ENCODE results near the gene F11R.
"Not testable (repeated sequence)": the region's sequence is repeated elsewhere in the genome, so short reads cannot be mapped to it uniquely, and the experiment has no call there.

Gene F11R

GRCh38 chr1:161013131-161013487, 7.8 kb downstream of the F11R start:
- no peak for DNase-seq (ENCODE audit: low read depth in 2 of 2)

GRCh38 chr1:161012420-161012819, 8.5 kb downstream of the F11R start:
- no peak for DNase-seq (ENCODE audit: low read depth in 2 of 2)

GRCh38 chr1:161009602-161010211, 11.2 kb downstream of the F11R start:
- no peak for DNase-seq (ENCODE audit: low read depth in 2 of 2)

DNA sequence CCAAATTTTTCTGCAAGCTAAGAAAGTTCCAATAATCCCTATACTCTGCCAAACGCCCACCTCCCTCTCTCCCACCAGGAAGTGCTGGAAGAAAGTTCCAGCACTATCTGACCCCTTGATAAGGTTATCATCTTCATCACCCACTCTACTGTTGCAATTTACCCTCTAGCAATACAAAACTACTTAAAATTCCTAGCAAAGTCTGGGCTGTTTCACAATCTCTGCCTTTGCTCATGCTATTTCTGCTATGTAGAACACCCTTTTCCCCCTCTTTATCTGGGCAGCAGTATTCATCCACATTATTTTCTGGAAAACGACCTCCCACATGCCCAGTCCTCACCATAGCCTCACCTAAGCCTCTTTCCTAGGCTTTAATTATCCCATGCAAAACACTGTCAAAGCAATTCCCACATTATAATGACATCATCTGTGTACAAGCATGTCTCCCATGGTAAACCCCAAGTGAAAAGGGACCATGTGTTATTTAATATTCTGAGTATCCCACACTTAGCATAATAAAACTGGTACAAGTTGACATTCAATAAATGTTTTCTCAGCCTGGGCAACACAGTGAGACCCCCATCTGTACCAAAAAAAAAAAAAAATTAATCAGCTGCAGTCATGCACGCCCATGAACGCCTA, 12.0 kb downstream of the F11R start:
- DNase-seq (ENCODE audit: low read depth in 2 of 2) = no peak

DNA sequence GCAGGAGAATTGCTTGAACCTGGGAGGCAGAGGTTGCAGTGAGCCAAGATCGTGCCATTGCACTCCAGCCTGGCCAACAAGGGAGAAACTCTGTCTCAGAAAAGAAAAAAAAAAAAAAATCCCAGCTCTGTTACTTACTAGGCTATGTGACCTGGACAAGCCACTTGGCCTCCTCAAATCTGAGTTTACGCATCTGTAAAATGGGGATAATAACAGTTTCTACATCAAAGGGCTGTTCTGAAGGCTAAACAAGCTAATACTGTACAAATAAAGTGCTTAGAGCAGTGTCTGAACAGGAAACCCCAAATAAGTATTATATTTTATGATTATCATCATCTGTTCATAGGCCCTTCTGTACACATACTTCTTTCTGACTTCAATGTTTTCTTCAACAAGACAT, 13.6 kb downstream of the F11R start:
- DNase-seq (ENCODE audit: low read depth in 2 of 2) = no peak

DNA sequence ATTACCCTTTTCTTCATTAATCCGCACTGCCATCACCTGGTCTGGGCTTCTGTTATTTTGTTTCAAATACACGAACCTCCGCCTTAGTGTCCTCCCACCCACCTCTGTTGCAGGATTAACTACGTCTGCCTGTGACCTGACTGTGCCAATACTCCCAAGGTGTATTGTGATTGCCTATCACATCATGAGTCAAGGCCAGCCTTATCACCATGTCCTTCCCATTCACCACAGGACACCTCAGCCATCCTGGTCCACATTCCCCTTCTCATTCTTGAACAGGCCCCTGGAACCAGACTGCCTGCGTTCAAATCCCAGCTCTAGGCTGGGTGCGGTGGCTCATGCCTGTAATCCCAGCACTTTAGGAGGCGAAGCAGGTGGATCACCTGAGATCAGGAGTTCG, 14.4 kb downstream of the F11R start:
- DNase-seq (ENCODE audit: low read depth in 2 of 2) = no peak

DNA sequence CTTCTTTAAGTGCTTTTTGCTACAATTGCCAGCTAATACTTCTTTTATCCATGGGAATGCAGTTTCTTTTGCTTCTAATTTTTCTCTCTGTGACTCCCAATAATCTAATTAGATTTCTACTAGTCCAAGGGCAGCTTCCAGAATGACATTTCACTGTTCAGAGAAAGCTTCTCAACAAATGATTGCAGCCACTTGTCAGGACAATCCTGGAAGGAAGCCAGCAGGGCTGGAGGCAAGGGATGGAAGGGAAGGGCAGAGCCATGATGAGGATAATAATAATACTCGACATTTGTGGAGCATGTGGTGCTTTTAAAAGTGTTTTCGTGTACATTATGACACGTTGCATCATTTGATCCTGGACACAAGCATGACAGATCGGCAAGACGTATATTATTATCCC, 19.4 kb downstream of the F11R start:
- DNase-seq (ENCODE audit: low read depth in 2 of 2) = no peak

GRCh38 chr1:161000736-161001480, 20.0 kb downstream of the F11R start:
- no peak for DNase-seq (ENCODE audit: low read depth in 2 of 2)

GRCh38 chr1:160999376-160999775, 21.6 kb downstream of the F11R start:
- no peak for DNase-seq (ENCODE audit: low read depth in 2 of 2)

- DNase-seq (ENCODE audit: low read depth in 2 of 2) = no peak
Observed at GRCh38 chr1:160997323-160998038, 23.5 kb downstream of the F11R start.

DNA sequence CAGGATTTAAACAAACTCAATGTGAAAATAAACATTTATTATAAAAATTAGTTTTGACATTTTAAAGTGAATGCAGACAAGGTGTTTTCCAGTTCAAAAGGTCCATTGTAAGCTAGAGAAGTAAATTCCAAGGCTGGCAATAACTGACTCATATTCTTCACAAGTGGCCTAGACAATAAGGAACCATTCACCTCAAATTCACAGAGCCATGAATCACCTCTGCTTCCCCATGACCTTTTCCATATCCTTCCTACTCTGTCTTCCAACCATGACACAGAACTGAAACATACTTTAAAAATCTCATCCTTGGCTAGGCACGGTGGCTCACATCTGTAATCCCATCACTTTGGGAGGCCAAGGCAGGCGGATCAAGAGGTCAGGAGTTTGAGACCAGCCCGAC, 24.8 kb downstream of the F11R start:
- no peak for DNase-seq (ENCODE audit: low read depth in 2 of 2)

DNA sequence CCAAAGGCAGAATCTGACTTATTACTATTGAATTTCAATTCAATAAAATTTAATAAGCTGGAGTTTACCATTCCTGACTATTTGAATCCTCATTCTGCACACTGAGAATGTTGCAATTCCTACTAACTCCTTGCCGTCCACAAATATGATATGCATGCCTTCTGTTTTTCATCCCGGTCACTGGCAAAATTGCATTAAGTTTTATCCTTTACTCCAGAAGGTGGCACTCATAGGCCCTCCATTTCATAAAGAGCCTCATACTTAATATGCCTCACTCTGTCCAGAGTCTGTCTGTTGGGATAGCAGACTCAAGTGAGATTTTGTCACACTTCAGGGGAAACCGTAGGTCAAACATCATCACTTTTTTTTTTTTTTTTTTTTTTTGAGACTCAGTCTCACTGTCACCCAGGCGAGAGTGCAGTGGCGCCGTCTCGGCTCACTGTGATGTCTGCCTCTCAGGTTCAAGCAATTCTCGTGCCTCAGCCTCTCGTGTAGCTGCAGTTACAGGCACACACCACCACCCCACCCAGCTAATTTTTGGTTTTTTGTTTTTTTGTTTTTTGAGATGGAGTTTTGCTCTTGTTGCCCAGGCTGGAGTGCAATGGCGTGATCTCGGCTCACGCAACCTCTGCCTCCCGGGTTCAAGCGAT, 27.3 kb downstream of the F11R start:
- DNase-seq (ENCODE audit: low read depth in 2 of 2) = no peak

DNA sequence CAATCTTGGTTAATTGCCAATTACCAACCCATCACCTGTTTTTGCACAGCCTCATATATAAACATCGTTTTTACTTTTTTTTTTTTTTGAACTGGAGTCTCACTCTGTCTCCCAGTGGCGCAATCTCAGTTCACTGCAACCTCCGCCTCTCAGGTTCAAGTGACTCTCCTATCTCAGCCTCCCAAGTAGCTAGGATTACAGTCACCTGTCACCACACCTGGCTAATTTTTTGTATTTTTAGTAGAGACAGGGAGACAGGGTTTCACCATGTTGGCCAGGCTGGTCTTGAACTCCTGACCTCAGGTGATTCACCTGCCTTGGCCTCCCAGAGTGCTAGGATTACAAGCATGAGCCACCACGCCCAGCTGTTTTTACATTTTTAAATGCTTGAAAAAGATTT, 28.9 kb downstream of the F11R start:
- not testable (repeated sequence) for DNase-seq (ENCODE audit: low read depth in 2 of 2)

GRCh38 chr1:160987359-160988050, 33.4 kb downstream of the F11R start:
- DNase-seq (ENCODE audit: low read depth in 2 of 2) = no peak

DNA sequence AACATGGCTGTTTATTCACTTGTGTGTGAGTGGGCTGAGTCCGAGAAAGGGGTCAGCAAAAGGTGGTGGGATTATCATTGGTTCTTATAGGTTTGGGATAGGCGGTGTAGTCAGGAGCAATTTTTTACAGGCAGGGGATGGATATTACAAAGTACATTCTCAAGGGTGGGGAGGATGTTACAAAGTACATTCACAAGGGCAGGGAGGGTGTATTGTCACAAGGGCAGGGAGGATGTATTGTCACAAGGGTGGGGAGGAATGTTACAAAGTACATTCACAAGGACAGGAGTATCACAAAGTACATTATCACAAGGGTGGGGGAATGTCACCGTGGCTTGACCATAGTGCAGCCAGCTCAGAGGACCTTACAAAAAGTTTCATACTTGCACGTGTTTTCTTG, 35.2 kb downstream of the F11R start:
- DNase-seq (ENCODE audit: low read depth in 2 of 2) = no peak

- DNase-seq (ENCODE audit: low read depth in 2 of 2) = no peak
Observed at GRCh38 chr1:160981584-160982411, 39.2 kb downstream of the F11R start.

GRCh38 chr1:160979286-160979685, 41.7 kb downstream of the F11R start:
- DNase-seq (ENCODE audit: low read depth in 2 of 2) = no peak

DNA sequence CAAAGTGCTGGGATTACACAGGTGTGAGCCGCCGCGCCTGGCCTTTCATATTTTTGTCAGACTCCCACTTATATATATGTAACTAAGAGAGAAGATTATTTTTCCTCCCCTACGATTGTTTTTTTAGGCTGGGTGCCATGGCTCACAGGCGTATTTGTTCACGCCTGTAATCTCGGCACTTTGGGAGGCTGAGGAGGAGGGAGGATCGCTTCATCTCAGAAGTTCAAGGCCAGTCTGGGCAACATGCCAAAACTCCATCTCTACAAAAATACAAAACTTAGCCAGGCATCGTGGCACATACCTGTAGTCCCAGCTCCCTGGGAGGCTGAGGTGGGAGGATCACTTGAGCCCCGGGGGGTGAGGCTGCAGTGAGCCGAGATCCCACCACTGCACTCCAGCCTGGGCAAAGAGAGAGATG, 42.4 kb downstream of the F11R start:
- DNase-seq (ENCODE audit: low read depth in 2 of 2) = no peak

DNA sequence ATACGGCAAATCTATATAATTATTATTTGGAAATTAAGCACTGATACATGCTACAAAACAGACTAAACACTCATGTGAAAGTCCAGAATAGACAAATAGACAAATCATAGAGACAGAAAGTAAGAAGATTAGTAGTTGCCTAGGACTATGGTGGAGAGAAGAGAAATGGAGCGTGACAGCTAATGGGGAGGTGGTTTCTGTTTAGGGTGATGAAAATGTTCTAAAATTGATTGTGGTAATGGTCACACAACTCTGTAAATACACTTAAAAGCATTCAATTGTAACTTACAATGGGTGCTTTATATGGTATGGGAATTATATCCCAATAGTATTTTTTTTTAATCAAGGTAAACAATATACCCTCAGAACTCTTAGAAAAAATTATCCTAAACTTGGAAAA, 45.9 kb downstream of the F11R start:
- DNase-seq (ENCODE audit: low read depth in 2 of 2) = no peak

DNA sequence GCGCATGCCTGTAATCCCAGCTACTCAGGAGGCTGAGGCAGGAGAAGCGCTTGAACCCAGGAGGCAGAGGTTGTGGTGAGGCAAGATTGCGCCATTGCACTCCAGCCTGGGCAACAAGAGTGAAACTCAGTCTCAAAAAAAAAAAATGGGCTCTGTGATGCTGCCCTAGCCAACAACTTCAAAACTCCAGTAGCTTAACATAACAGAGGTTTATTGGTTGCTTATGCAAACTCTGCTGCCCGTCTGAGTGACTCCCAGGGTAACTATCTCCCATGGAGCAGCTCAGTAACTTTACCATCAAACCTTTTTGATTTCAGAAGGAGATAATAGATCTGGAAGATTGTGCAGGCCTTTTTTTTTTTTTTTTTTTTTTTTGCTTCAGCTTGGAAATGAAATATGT, 47.5 kb downstream of the F11R start:
- no peak for DNase-seq (ENCODE audit: low read depth in 2 of 2)

DNA sequence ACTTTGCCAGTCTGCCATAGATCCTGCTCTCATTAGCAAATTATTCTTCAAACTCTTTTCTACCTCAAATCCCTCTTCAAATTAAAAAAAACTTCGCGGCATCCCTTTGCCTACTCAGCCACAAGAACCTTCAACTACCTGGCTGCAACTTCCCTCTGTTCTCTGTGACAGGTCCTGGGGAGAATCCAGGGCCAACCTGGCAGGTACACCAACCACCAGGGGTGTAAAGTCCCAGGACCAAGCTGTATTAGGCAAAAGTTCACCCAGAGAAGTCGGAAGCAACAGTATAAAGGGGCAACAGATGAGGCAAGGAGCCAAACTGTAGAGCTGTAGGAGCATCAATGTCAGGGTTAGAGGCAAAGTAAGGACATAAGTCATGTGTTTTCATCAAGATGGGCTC, 48.0 kb downstream of the F11R start:
- DNase-seq (ENCODE audit: low read depth in 2 of 2) = no peak

Data from stimulated activated CD8-positive, alpha-beta memory T cell treated with anti-CD3 and anti-CD28 coated beads, Interleukin-2, amount 100 ng/mL, for 48 hours (primary cell).